CD14-positive monocyte (primary cell): ENCODE results near the gene KIZ. TPM values are rescaled to one million over a fixed set of nuclear protein-coding genes. Genes with fewer than 3 reads are reported as not detected.
A peak's percentile ranks its signal among the peaks of the same experiment; 100 is the strongest.

Source experiments
- DNase-seq, 3 donors: peaks; one replicate each; pipeline ENCODE4 v3.0.0-alpha.2; 2011 to 2022
- H2AFZ ChIP-seq: 2 replicates; pipeline ENCODE4 v1.6.0; 2012; ENCODE audit warnings: mild to moderate bottlenecking, low read depth, low read length, inconsistent platforms; ENCODE audit not compliant: insufficient read depth, poor library complexity, severe bottlenecking
- H3K27ac ChIP-seq, 2 donors: 1 replicate in 1 of 2; 2 replicates in 1 of 2; pipeline ENCODE4 v1.5.1; 2012 to 2013; ENCODE audit warnings: low read length in 2 of 2, control low read depth in 1 of 2, inconsistent platforms in 1 of 2, low read depth in 1 of 2, mild to moderate bottlenecking in 1 of 2
- H3K27me3 ChIP-seq, 2 donors: one replicate each; pipeline versions ENCODE4 v1.6.0 to v1.6.1; 2011 to 2013; ENCODE audit warnings: low read length in 2 of 2; ENCODE audit not compliant: control insufficient read depth in 2 of 2, insufficient read depth in 2 of 2
- H3K36me3 ChIP-seq, 2 donors: replicated peaks in 1 of 2; 1 replicate in 1 of 2; 2 replicates in 1 of 2; pipeline versions ENCODE4 v1.5.1 to v1.6.1; 2012 to 2013; ENCODE audit warnings: low read length in 2 of 2, control low read depth in 1 of 2, inconsistent platforms in 1 of 2, mild to moderate bottlenecking in 1 of 2; ENCODE audit not compliant: insufficient read depth in 2 of 2, control insufficient read depth in 1 of 2
- H3K4me1 ChIP-seq, 2 donors: 1 replicate in 1 of 2; 2 replicates in 1 of 2; pipeline versions ENCODE4 v1.5.1 to v1.6.1; 2012 to 2013; ENCODE audit warnings: low read length in 2 of 2, control low read depth in 1 of 2, inconsistent platforms in 1 of 2, mild to moderate bottlenecking in 1 of 2, moderate library complexity in 1 of 2; ENCODE audit not compliant: insufficient read depth in 2 of 2, control insufficient read depth in 1 of 2
- H3K4me2 ChIP-seq: replicated peaks from 2 replicates; pipeline ENCODE3; 2012; ENCODE audit warnings: low read length, moderate library complexity, mild to moderate bottlenecking; ENCODE audit not compliant: poor library complexity, severe bottlenecking; ENCODE audit errors: extremely low read depth
- H3K4me3 ChIP-seq, 3 experiments: fragments of 200-600 bp in 1 of 3; sonication (generic) in 1 of 3; replicated peaks in 1 of 3; 1 replicate in 2 of 3; 2 replicates in 1 of 3; pipeline ENCODE4 v1.5.1; 2011 to 2013; ENCODE audit warnings: low read length in 3 of 3, mild to moderate bottlenecking in 3 of 3, control low read depth in 2 of 3, low read depth in 2 of 3, inconsistent platforms in 1 of 3, moderate library complexity in 1 of 3
- H3K79me2 ChIP-seq: 2 replicates; pipeline ENCODE4 v1.6.0; 2012; ENCODE audit warnings: mild to moderate bottlenecking, control low read depth, inconsistent platforms, low read length, moderate library complexity; ENCODE audit not compliant: insufficient read depth
- H3K9ac ChIP-seq: 2 replicates; pipeline ENCODE4 v1.6.0; 2017; ENCODE audit warnings: low read length, mild to moderate bottlenecking; ENCODE audit not compliant: insufficient read depth, poor library complexity, severe bottlenecking
- H3K9me3 ChIP-seq, 2 donors: replicated peaks in 1 of 2; 1 replicate in 1 of 2; 2 replicates in 1 of 2; pipeline versions ENCODE4 v1.5.1 to v1.6.1; 2012 to 2013; ENCODE audit warnings: low read length in 2 of 2, control low read depth in 1 of 2; ENCODE audit not compliant: control insufficient read depth in 1 of 2, insufficient read depth in 1 of 2
- H4K20me1 ChIP-seq: 2 replicates; pipeline ENCODE4 v1.6.0; 2012; ENCODE audit warnings: mild to moderate bottlenecking, low read length, control low read depth, moderate library complexity; ENCODE audit not compliant: insufficient read depth
- H3K27ac Mint-ChIP-seq, 7 donors: one replicate each; pipeline ENCODE4 v1.8.0; 2020; ENCODE audit warnings: mild to moderate bottlenecking in 7 of 7, mixed read lengths in 7 of 7, moderate library complexity in 6 of 7, inconsistent platforms in 2 of 7
- H3K27me3 Mint-ChIP-seq, 3 donors: one replicate each; pipeline ENCODE4 v1.8.0; 2021 to 2022; ENCODE audit warnings: low read depth in 3 of 3, mild to moderate bottlenecking in 3 of 3, mixed read lengths in 3 of 3, moderate library complexity in 3 of 3, inconsistent platforms in 1 of 3
- H3K36me3 Mint-ChIP-seq, 2 donors: one replicate each; pipeline ENCODE4 v1.8.0; 2020; ENCODE audit warnings: mixed read lengths in 2 of 2, inconsistent platforms in 1 of 2, mild to moderate bottlenecking in 1 of 2
- H3K4me1 Mint-ChIP-seq: one replicate; pipeline ENCODE4 v1.8.0; 2020; ENCODE audit warnings: mild to moderate bottlenecking, mixed read lengths
- H3K4me3 Mint-ChIP-seq, 2 donors: one replicate each; pipeline ENCODE4 v1.8.0; 2020; ENCODE audit warnings: mild to moderate bottlenecking in 2 of 2, mixed read lengths in 2 of 2, moderate library complexity in 1 of 2
- H3K9me3 Mint-ChIP-seq, 7 donors: one replicate each; pipeline ENCODE4 v1.8.0; 2020 to 2022; ENCODE audit warnings: mixed read lengths in 7 of 7, mild to moderate bottlenecking in 6 of 7, moderate library complexity in 6 of 7, inconsistent platforms in 2 of 7
- CTCF ChIP-seq: fragments of 200-600 bp; IDR thresholded peaks from one replicate; pipeline ENCODE4 v1.8.0; 2022; ENCODE audit warnings: antibody characterized with exemption, mild to moderate bottlenecking
- WGBS: methylation state at CpG from one replicate; pipeline ENCODE4 v1.1.5; 2013; ENCODE audit warnings: missing lambda C conversion rate; ENCODE audit not compliant: insufficient coverage; 5-methylcytosine and 5-hydroxymethylcytosine counted together
- intact Hi-C, 2 donors: fragments of 100-400 bp; cut with micrococcal nuclease; formaldehyde crosslinking; loops; one replicate each; pipeline versions ENCODE4 v1.15.0 to v1.15.1; 2023
- polyA plus RNA-seq, 3 donors: library from polyadenylated mRNA; depleted of rRNA in 1 of 3; unstranded in 2 of 3; stranded (reverse) in 1 of 3; fragments of 300-500 nt in 2 of 3; fragments of >200 nt in 1 of 3; fragmentation: Illumina TruSeq in 2 of 3; gene quantifications; 1 replicate in 2 of 3; 2 replicates in 1 of 3; pipeline ENCODE4 v1.2.3, GENCODE V29; 2012 to 2021

KIZ gene
- polyA plus RNA-seq, 3 donors, result 7.2 to 13.2 (median 10.2) TPM

GRCh38 chr20:21125072-21125848, 622 bp upstream of the KIZ start:
- intact Hi-C loops, result loop anchor here (10.0 kb wide), 2 partner anchors 170 to 1070 kb away; partner anchors contain the start of genes CFAP61 (in 1 of the 2) and CRNKL1 (in 1 of the 2)
- DNase-seq, result peak in 1 of 3 donors; percentile 5
- no peak overlapping the region for H3K27ac ChIP-seq

GRCh38 chr20:21126581-21126870, 644 bp downstream of the KIZ start:
- H3K9ac ChIP-seq, result peak overlapping the region; percentile 84
- Mint-ChIP-seq H3K36me3 (peaks cover 2 to 10% of the 10 kb centered on the region in 2 donors), H3K27me3 (peaks cover 4 to 12% (median 9%) of the 10 kb centered on the region in 3 donors), H3K4me3 (peak overlapping the region; percentile 84 to 98), H3K27ac (peak overlapping the region in 4 of 7 donors; percentile 51 to 82 (median 56)), H3K9me3 (peaks cover 0 to 4% (median 0%) of the 10 kb centered on the region in 7 donors), H3K4me1 (peaks cover 14% of the 10 kb centered on the region)
- no peaks in the 10 kb centered on the region for H3K9me3 ChIP-seq
- intact Hi-C loops, result loop anchor here (10.0 kb wide), 2 partner anchors 168 to 1072 kb away; partner anchors contain the start of genes CFAP61 (in 1 of the 2) and CRNKL1 (in 1 of the 2)
- H3K4me1 ChIP-seq, result peaks cover 16% of the 10 kb centered on the region in 2 donors
- H3K27me3 ChIP-seq, result no peaks in the 10 kb centered on the region
- peak overlapping the region; percentile 100 for H2AFZ ChIP-seq
- H3K36me3 ChIP-seq, result no peaks in the 10 kb centered on the region
- no peak for TF ChIP-seq CTCF
- H3K27ac ChIP-seq, result peak overlapping the region in 1 of 2 donors; percentile 70
- H4K20me1 ChIP-seq, result no peaks in the 10 kb centered on the region
- H3K4me3 ChIP-seq, result peak overlapping the region; percentile 82 to 90 (median 87)
- H3K79me2 ChIP-seq, result no peaks in the 10 kb centered on the region
- 9% methylated on average over 4 of the region's 8 CpGs for WGBS
- peak overlapping the region; percentile 84 for H3K4me2 ChIP-seq
- no peak for DNase-seq

More at GRCh38 chr20:21125072-21125848, 622 bp upstream of the KIZ start:
- peaks cover 14% of the 10 kb centered on the region for H3K4me1 Mint-ChIP-seq
- peaks cover 2 to 7% of the 10 kb centered on the region in 2 donors for H3K36me3 Mint-ChIP-seq
- H3K27me3 Mint-ChIP-seq, result peaks cover 4 to 15% (median 15%) of the 10 kb centered on the region in 3 donors
- Histone ChIP-seq H3K4me3 (peak overlapping the region; percentile 77 to 90 (median 82)), H3K9ac (peak overlapping the region; percentile 32), H3K27me3 (no peaks in the 10 kb centered on the region), H3K9me3 (no peaks in the 10 kb centered on the region), H4K20me1 (no peaks in the 10 kb centered on the region), H3K4me1 (peaks cover 16% of the 10 kb centered on the region in 2 donors), H3K4me2 (peak overlapping the region; percentile 84), H3K36me3 (no peaks in the 10 kb centered on the region), H2AFZ (peak overlapping the region; percentile 100), H3K79me2 (no peaks in the 10 kb centered on the region)
- H3K4me3 Mint-ChIP-seq, result peak overlapping the region; percentile 84 to 98
- 2% methylated on average over 22 of the region's 25 CpGs for WGBS
- peaks cover 0 to 8% (median 5%) of the 10 kb centered on the region in 7 donors for H3K9me3 Mint-ChIP-seq
- no peak for TF ChIP-seq CTCF
- H3K27ac Mint-ChIP-seq, result peak overlapping the region in 6 of 7 donors; percentile 19 to 60 (median 48)
